ENCODE data around the gene TP53RK. TPM values are rescaled to one million over a fixed set of nuclear protein-coding genes. Genes with fewer than 3 reads are reported as not detected.
A peak's percentile ranks its signal among the peaks of the same experiment; 100 is the strongest.

Gene TP53RK
- total and polyA plus RNA-seq, 2 of the 4 experiments (the other 2 are of a cell fraction) = 8.7 to 10.6 TPM

GRCh38 chr20:46708172-46708860 is 19.1 kb upstream of the TP53RK start:
- peak overlapping the region; percentile 98 for H3K4ac ChIP-seq (ENCODE audit: low read depth, low read length)
- in situ Hi-C loops (cut with MboI; ENCODE audit: low sequenced_read_pairs) (no loop called here), intact Hi-C loops (cut with micrococcal nuclease) (no loop called here), dilution Hi-C loops (cut with HindIII; ENCODE audit: low sequenced_read_pairs, unreplicated experiment) (no loop called here)
- CTCF ChIA-PET = no interaction called here
- BruUV-seq (replicated peaks) = no TSS peak
- POLR2A ChIA-PET (ENCODE audit: unreplicated experiment) = no interaction called here
- peaks cover 18% of the 10 kb centered on the region for H3K4me1 ChIP-seq (ENCODE audit: control insufficient read depth, insufficient read depth, low read length)
- H3K18ac ChIP-seq (ENCODE audit: low read depth, low read length) = no peak overlapping the region
- H3K36me3 ChIP-seq (ENCODE audit: control insufficient read depth, insufficient read depth, low read length) = peaks cover 4% of the 10 kb centered on the region; the same call in 1 of the 2 replicates
- peak overlapping the region; percentile 77 for H2AK9ac ChIP-seq (replicated peaks; ENCODE audit: low read depth, low read length, poor library complexity)
- H3K27ac ChIP-seq (ENCODE audit: insufficient read depth, low read length) = no peak overlapping the region
- no peak overlapping the region for H3K4me3 ChIP-seq (ENCODE audit: insufficient read depth, low read depth, low read length)
- H2AK5ac ChIP-seq (ENCODE audit: low read depth, low read length) = peak overlapping the region; percentile 99; the same call in 1 of the 2 replicates
- TF ChIP-seq MAZ (IDR thresholded peaks at IDR 0.05; ENCODE audit: borderline replicate concordance, low read depth, low read length) = no peak
- TF ChIP-seq USF2 (IDR thresholded peaks at IDR 0.05; ENCODE audit: low read depth, low read length) = no peak
- TF ChIP-seq RFX5 (IDR thresholded peaks at IDR 0.05; ENCODE audit: low read depth, low read length) = no peak
- no peak for TF ChIP-seq BHLHE40 (IDR thresholded peaks at IDR 0.05; ENCODE audit: low read depth, low read length)
- no peak overlapping the region for H2BK5ac ChIP-seq (ENCODE audit: low read depth, low read length, poor library complexity, severe bottlenecking)
- H3K79me1 ChIP-seq (ENCODE audit: low read depth in 1 of 2, low read length in 2 of 2) = peaks cover 29 to 41% of the 10 kb centered on the region in 2 experiments
- H3K4me2 ChIP-seq (ENCODE audit: low read depth, low read length) = no peak overlapping the region
- no peaks in the 10 kb centered on the region for H3K27me3 ChIP-seq (ENCODE audit: control insufficient read depth, insufficient read depth, low read length)
- WGBS, 2 experiments (ENCODE audit: extremely low coverage in 2 of 2, insufficient read length in 1 of 2) = 62% methylated on average over 6 of the region's 8 CpGs; no CpG with 5 or more reads in 1 of the 2 experiments
- H4K91ac ChIP-seq (ENCODE audit: insufficient read depth, low read depth, low read length) = peak overlapping the region; percentile 99; the same call in 1 of the 2 replicates
- no peak for ATAC-seq (ENCODE audit: low read depth)
- H4K20me1 ChIP-seq (ENCODE audit: insufficient read depth, low read length) = no peaks in the 10 kb centered on the region
- H3K9me3 ChIP-seq (ENCODE audit: control insufficient read depth, insufficient read depth, low read length) = peaks cover 3% of the 10 kb centered on the region
- H3K9ac ChIP-seq (ENCODE audit: low read depth, low read length) = no peak overlapping the region
- no peak for DNase-seq
- peak overlapping the region; percentile 18; the same call in 1 of the 3 replicates for H2BK15ac ChIP-seq (ENCODE audit: low read depth, low read length)
- no peak overlapping the region for H2BK120ac ChIP-seq (ENCODE audit: low read depth, low read length)
- no peak overlapping the region for H3K23ac ChIP-seq (ENCODE audit: low read depth, low read length)
- no peak overlapping the region for H3K56ac ChIP-seq (ENCODE audit: extremely low read depth, insufficient read depth, low read length)
- H4K5ac ChIP-seq (ENCODE audit: low read depth, low read length) = peak overlapping the region; percentile 100
- H3K14ac ChIP-seq (replicated peaks; ENCODE audit: low read depth, low read length) = peak overlapping the region; percentile 94; the same call in 1 of the 2 replicates
- peak overlapping the region; percentile 90; the same call in 1 of the 2 replicates for H2BK20ac ChIP-seq (ENCODE audit: low read depth, low read length)
- peak overlapping the region; percentile 97 to 100; a peak in 2 of 4 replicates for H4K8ac ChIP-seq (ENCODE audit: low read depth in 2 of 2, low read length in 2 of 2)
- H3K9me1 ChIP-seq (ENCODE audit: insufficient read depth, low read length) = peaks cover 36% of the 10 kb centered on the region
- peak overlapping the region; percentile 99 for H2AFZ ChIP-seq (replicated peaks; ENCODE audit: low read length, poor library complexity)

All from IMR-90 (cell line).